HCT116 (cell line): ENCODE measurements around the gene SH3PXD2A.

Experiments
- CTCF ChIP-seq, 3 experiments: fragments of 200-600 bp in 1 of 3; sonication (generic) in 1 of 3; IDR thresholded peaks in 2 of 3; conservative IDR thresholded peaks in 1 of 3; 2 replicates each; pipeline ENCODE4 v1.5.1; 2012 to 2017; ENCODE audit warnings: low read depth in 2 of 3, low read length in 2 of 3, antibody characterized with exemption in 1 of 3, borderline replicate concordance in 1 of 3, control low read depth in 1 of 3, mild to moderate bottlenecking in 1 of 3, mixed read lengths in 1 of 3, mixed run types in 1 of 3, moderate library complexity in 1 of 3; ENCODE audit not compliant: insufficient read depth in 1 of 3
- POLR2A ChIP-seq: IDR thresholded peaks from 2 replicates; pipeline ENCODE4 v1.7.0; 2011; ENCODE audit warnings: borderline replicate concordance; ENCODE audit not compliant: insufficient read depth, insufficient read length; ENCODE audit errors: extremely low read depth
- POLR2AphosphoS5 ChIP-seq: IDR thresholded peaks from 2 replicates; pipeline ENCODE4 v1.6.1; 2011; ENCODE audit warnings: mild to moderate bottlenecking, low read depth, low read length, moderate library complexity
- TCF7L2 ChIP-seq: IDR thresholded peaks from 2 replicates; pipeline ENCODE4 v1.7.0; 2011; ENCODE audit warnings: borderline replicate concordance, inconsistent platforms; ENCODE audit not compliant: insufficient read depth, insufficient read length; ENCODE audit errors: extremely low read depth

GRCh38 chr10:103740611-103741010, 114.8 kb downstream of the SH3PXD2A start:
- TF ChIP-seq CTCF (IDR thresholded peaks at IDR 0.05 in 2 of 3, conservative IDR thresholded peaks at IDR 0.05 in 1 of 3; ENCODE audit: borderline replicate concordance in 1 of 3, insufficient read depth in 1 of 3, low read depth in 2 of 3, low read length in 2 of 3) (no peak), POLR2AphosphoS5 (no peak), POLR2A (no peak), TCF7L2 (no peak)
